GM19372 (cell line): ENCODE results near the gene GRN.
"Not testable (repeated sequence)": the region's sequence is repeated elsewhere in the genome, so short reads cannot be mapped to it uniquely, and the experiment has no call there.

Experiments
- ATAC-seq: cut with Tn5 transposase; IDR thresholded peaks from one replicate; pipeline ENCODE4 v1.9.1; 2021; ENCODE audit warnings: mild to moderate bottlenecking, low read depth, moderate library complexity; ENCODE audit not compliant: unreplicated experiment

The GRN gene

DNA sequence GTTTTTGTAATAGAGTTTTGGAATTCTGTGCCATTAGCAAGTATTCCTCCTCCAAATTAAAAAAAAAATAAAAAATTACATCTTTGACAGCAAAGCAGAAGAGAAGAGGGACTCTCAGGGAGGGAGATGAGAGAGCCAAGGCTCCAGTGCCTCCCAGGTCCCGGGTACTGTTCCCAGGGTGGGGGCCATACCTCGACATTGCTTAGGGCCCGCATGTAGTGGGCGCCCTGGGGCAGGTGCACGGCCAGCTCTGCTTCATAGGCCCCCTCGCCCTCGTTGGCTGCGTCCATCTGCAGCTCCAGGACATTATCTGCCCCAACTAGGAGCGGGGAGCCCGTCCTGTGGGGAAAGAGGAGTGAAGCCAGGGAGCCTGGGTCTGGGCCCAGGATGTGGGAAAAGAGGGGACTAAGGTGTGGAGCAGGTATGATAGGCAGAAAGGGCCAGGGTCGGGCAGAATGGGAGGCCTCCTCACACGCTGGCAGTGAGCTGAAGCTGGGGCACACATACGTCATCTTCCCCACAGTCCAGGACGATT, 33.1 kb downstream of the GRN start:
- ATAC-seq, result no peak

DNA sequence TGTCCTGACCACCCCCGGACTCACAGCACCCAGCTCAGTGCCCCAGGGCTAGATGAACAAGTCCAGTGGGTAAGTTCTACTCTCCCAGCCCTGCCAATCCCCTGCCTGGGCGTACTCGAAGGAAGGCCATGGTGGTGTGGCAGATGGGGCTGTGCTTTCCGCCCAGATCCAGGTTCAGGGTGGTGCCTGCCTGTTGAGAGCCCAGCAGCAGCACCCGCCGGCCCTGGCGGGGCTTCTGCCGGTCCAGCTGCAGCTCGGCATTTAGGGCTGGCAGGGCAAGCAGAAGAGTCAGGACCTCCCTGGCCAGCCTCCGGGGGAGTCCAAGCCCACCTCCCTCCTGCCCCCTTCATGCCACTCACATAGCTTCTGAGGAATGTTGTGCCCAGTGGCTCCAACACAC, 34.8 kb downstream of the GRN start:
- no peak for ATAC-seq

DNA sequence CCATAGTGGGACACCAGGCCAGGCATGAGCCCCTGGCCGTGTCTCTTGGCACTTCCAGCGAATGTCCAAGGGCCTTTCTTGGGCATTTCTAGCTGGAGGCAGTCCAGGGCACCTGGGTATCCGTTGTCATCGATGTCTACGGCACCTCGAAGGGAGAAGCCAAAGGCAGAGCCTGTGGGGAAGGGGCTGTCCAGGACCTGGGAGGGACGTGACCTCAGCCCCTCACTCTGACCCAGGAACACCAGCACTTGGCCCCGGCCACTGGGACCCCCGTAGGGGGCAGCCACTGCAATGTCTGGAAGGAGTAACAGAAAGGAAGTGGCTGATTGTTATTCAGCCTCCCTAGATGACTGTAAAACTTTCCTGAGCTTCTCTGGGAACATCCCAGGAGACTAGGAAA, 35.7 kb downstream of the GRN start:
- ATAC-seq, result no peak

DNA sequence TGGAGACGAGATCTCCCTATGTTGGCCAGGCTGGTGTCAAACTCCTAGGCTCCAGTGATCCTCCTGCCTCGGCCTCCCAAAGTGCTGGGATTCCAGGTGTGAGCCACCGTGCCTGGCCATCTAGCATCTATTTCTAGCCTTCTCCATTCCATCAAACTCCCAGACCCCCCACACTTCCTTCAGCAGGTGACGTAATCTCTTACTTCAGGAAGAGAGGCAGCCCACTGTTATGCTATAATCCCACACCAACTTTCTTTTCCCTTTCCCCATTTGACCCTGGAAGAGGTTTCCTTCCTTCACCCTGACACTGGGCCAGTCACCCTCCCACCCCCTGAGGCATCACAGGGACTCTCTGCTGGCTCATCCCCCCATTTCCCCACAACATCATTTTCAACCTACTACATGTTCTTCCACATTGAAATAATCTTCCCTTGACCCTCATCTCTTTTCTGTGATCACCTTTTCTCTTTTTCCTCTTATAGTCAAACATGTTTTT, 36.8 kb downstream of the GRN start:
- no peak for ATAC-seq

DNA sequence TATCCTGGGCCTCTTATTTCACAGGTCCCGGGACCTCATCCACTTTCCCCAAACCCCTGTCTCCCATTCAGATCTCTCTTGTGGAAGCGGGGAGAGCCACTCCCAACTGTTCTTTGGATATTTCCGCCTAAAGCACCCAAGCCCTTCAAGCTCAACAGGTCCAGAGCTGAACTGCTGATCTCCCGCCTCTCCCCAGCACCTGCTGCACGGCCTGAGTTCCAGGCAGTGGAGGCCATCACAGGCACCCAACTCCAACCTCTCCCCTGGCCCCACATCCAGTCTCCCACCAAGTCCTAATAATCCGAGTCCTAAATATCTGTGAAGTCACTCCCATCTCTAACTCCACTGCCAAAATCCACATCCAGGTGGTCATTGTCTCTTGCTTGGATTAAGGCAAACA, 37.8 kb downstream of the GRN start:
- no peak for ATAC-seq

DNA sequence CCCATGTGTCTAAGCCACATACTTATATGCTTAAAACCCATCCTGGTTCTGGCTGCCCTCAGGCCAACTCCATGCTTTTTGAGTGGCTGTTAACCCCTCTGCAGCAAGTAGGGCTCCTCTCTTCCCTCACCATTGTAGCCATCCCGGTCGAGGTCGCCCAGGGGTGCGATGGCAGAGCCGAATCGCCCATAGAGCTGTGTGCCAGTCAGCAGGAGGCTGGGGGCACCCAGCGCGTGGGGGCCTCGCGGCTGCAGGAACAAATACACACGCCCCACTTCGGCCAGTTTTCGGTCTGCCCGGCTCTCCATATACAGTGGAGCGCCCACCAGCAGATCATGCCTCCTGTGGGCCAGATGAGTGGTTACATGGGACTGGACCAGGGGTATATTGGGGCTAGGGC, 38.3 kb downstream of the GRN start:
- no peak for ATAC-seq

DNA sequence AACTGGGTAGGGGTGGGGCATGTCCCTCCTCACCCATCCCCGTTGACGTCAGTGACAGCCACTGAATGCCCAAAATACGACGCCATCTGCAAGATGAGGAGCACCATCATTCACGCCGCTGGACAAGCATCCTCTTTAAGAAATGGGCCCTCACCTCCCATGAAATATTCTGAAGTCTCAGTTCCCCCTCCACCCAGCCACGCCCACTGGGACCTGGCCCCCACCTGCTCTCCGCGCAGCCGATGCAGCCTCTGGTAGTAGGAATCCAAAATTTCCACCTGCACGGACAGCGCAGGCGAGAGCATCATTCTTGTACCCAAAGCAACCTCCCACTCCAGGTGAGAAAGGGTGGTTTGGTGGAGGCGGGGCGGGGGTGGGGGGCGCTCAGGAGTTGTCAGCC, 38.8 kb downstream of the GRN start:
- no peak for ATAC-seq

DNA sequence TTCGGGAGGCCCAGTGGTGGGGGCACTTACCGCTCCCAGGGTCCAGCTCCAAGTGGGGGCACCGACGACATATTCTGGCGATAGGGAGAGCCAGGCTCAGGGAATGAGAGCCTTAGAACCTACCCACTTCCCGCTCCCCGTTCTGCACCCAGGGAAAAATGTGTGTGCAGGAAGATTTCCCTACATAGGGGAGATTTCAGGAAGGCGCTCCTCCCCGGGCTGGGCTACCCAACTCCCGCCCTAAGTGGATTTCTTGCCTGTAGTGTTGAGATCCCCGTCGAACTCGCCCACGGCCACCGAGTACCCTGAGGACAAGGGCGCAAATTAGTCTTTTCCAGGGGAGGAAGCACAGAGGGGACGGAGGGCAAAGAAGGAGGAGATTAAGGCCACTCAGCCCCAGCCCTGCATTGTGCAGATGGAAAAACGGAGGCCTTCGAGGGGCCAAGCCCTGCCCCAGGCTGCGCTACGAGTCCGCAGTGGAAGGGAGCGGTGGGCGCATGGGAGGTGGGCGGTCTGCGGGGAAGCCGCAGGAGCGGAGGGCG, 39.2 kb downstream of the GRN start:
- no peak for ATAC-seq

DNA sequence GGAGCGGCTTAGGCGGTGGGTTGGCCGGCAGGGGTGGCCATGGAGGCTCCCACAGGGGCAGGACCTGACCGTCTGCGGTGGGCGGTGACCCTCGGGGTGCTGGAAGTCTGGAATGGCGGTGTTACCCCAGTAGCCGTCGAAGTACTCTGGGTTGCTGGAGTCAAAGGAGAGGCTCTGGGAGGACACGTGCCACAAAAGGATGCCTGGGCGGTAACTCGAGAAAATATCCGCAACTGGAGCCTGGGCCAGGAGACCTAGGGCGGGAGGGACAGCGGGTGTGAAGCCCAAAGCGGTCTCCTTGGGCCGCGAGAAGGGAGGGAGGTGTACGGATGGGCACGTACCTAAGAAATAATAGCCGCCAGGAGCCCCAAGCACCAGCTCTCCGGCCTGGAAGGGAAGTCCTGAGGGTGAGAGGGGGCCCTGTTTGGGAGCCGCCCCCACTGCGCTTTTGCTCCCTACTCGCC, 39.8 kb downstream of the GRN start:
- no peak for ATAC-seq

DNA sequence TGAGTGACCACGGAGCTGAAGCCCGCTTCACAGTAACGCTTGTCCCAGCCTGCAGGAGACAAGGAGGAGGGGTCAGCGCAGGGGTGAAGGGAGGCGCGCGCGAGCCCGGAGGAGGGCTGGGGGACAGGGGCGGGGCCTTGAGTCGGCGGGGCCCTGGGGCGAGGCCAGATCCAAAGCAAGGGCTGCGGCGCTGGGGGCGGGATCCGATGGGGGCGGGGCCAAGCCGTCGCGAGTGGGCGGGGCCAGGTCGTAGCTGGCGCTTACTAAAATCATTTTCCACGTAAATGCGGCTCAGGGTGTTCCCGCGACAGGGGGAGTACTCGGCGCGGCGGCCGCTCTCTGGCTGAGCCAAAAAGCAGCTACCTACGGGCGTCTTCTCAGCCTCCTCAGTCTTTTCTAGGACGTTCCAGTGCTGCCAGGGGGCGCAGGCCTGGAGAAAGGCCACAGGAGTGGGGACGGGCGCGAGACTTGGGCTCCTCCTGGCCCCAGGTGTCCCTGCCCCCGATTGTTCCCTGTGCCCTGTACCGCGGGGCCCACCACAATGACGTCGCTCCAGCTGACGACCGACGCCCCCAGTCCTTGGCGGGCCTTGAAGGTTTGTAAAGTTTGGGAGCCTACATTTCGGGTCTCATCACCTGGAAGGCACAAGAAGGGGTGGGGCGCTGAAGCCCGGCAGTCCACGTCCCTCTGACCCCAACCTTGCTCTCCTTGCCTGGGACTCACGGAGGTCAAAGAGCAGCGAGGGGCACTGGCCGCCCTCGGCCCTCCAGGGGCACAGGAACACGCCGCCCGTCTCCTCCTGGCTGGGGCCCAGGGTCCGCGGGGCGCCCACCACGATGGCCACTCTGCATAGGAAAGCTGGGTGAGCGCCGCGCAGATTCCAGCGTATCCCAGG, 40.4 kb downstream of the GRN start:
- ATAC-seq, result no peak

DNA sequence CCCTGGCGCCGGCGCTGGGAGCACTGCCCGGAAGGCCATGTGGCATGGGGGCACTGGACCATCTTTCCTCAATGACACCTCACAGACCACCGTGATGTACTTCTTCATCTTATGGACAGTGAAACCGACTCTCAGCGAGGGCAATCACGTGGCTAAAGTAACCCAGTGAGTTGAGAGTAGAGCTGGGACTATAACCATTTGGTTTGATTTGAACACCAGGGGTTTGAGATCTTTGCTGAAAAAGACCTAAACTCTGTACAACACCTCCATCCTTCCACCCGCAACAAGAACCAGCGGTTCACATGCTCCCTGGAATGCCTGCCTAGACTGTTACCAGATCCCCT, 41.1 kb downstream of the GRN start:
- no peak for ATAC-seq

DNA sequence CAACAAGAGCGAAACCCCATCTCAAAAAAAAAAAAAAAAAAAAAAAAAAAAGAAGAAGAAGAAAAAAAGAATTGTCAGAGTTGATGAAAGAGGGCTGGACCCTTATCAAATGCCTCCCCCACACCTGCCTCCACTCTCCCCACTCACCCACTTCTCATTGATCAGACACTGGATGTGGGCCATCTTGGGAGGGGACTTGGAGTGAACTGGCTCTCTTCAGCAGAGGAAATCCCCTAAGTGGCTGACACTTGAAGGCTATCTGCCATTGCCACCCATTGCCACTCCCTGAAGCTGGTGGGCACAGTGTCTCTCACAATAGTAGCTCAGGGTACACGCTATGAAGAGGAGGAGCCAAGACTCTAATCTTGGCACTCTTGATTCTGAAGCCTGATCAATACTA, 42.7 kb downstream of the GRN start:
- no peak for ATAC-seq

DNA sequence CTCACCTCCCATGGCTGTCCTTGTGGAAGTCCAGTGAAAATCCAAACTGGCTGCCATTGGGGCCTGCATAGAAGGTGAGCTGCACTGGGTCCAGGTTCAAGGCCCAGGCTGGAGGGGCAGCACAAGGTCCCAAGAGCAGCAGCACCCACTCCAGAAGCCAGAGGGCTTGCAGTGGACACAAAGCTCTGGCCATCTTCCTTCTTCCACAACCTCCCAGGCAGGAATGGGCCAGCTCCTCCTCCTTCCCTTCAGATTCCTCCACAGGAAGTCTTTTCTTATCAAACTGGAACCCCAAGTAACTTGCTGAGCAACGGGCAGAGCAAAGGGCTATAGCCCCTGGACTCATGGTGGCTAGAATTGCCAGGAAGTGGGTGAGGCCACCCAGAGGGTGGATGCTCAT, 44.2 kb downstream of the GRN start, which contains the start of gene ITGA2B:
Gene ITGA2B, minus strand, starts transcription at position 369 of the 400 bp plus-strand sequence. Its CDS starts 176 bp downstream, at position 193.
- no peak for ATAC-seq

DNA sequence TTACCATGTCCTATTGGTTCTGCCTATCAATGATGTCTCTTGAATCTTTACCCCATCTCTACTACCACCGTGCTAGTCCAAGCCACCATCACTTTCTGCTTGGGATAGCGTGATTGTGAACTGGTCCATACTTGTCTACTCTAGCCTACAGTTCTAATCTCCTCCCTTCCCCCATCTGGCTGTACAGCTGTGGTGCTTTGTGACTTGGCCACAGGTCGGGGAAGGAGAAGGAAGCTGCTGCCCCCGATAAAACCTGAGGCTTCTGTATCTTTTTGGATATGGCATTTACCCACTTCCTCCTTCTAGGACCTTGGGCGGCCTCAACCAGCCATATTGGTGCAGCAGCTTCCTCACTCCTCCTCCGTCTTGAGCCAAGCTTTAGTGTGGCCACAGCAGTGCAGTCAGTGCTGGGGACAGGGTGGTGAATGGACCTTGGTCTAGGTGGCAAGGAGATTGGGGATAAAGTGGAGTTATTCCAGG, 44.7 kb downstream of the GRN start:
- ATAC-seq, result no peak

DNA sequence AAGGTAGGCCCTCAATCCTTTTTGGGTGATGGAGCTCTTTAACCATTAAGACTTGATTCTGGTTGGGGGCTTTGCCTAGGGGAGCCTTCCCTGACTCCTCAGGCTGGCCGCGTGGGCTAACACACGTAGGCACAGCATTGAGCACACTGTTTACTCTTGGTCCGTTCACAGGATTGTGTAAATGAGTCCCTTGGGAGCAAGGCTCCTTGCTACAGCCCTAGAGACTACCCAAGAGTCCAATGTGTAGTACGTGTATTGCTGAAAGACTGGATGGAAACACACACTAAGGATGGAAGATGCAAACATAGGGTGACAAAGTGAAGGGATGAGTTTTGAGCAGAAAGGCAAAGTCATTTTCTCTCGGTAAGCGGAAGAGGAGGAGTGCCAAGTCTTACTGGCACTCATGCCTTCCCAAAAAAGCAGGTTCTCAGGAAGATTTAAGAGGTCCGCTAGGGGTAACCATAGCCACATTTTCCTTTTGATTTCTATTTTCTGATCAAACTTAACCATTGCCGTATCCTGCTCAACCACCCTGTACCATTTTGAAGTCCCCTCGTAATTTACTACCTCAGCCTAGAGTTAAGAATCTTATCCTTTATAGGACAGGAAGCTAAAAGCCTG, 45.3 kb downstream of the GRN start:
- no peak for ATAC-seq

DNA sequence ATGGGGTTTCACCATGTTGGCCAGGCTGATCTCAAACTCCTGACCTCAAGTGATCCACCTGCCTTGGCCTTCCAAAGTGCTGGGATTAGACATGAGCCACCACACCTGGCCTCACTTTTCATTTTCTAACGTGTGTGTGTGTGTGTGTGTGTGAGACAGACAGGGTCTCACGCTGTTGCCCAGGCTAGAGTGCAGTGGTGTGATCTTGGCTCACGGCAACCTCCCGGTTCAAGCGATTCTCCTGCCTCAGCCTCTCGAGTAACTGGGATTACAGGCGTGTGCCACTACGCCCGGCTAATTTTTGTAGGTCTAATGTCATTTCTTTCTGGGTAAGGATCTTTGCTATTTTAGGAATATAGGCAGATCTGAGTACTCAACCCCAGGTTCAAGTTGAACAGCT, 49.0 kb downstream of the GRN start:
- ATAC-seq, result not testable (repeated sequence)

DNA sequence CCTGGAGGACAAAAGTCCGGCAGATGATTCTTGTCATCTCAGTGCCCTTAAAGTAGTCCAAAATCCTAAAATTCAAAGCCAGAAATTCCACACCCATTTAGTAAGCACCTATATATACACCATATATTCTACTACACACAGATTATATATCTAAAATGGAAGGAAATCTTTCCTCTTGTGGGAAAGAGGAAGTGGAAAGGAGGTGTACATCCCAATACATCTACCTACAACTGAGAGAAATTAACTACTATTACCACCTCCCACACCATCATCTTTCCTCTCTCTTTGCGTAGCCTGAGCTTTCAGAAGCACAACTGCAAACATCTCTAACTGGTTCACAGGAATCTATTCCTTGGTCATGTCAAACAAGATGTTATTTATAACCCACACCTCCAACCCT, 49.7 kb downstream of the GRN start:
- no peak for ATAC-seq

DNA sequence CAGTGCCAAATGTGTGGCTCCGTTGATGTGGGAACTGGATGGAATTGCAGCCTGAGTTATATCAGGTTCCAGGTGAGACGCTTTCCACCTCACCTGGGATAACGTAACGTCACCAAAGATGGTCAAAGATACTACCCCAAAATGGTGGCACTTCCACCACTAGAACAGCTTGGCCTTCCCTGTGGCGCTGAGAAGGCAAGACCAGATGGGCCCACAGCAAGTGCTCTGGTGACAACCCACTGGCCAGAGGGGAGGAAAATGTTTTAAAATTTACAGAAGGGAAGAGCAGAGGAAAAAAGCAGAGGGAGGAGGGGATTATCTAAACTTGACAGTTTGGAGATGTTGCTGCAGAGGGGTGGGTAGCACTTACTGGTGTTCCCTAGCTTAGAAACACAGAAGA, 51.8 kb downstream of the GRN start:
- ATAC-seq, result no peak

DNA sequence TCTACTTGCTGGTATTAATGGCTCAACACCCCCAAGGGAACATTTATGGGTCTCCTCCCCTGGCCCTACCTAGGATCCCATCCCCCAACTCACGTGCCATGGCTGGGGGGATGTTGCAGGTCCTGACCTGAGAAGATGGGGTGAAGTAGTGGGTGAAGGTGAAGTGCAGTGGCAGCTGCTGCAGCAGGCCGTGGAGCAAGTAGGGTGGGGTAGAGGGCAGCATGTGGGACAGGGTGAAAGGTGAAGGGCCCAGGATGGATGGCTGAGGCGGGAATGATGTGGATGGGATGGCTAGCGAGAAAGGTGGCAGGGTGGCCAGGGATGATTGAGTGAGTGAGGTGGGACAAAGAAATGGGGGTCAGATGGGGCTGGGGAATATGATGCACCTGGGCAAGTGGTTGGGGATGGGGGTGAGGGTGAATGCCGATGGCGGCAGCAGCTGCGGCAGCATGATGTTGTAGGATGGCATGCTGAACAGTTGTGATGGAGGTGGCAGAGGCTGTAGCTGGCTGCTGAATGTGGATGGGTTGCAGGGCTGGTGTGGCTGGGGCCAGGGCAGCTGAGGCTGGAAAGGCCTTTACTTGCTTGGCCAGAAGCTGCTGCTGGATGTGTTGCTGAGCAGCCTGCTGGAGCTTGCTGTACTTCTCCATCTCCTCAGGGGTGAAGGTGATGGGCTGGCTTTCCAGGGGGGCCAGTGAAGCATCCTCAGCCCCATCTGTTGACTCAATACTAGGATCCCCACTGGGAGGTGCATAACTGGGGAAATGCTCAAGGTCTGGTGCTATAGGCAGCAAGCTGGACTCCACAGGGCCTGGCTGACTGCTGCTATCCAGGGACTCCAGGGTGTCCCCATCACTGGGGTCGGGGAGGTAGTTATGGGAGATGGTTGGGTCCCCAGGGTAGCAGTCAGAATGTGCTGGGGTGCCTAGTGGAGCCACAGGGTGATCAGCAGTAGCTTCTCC, 52.7 kb downstream of the GRN start:
- no peak for ATAC-seq
